Inferior parietal cortex (tissue), 1 donor: Measurements from ENCODE around the gene SMU1.
A peak's percentile ranks its signal among the peaks of the same experiment; 100 is the strongest.
"Not testable (repeated sequence)": the region's sequence is repeated elsewhere in the genome, so short reads cannot be mapped to it uniquely, and the experiment has no call there.

Experiments used
- DNase-seq: peaks from one replicate; pipeline ENCODE4 v3.0.0-alpha.2; 2016; ENCODE audit errors: extremely low spot score

The SMU1 gene

GRCh38 chr9:33105959-33106358 is 29.5 kb upstream of the SMU1 start:
- DNase-seq, result no peak

- no peak for DNase-seq
Observed at GRCh38 chr9:33105504-33105903, 29.0 kb upstream of the SMU1 start.

- DNase-seq, result no peak
Observed at GRCh38 chr9:33104401-33104800, 27.9 kb upstream of the SMU1 start.

- no peak for DNase-seq
Observed at GRCh38 chr9:33103501-33104281, 27.2 kb upstream of the SMU1 start.

GRCh38 chr9:33102551-33103210 is 26.2 kb upstream of the SMU1 start:
- DNase-seq, result no peak

GRCh38 chr9:33101104-33101951 is 24.9 kb upstream of the SMU1 start:
- no peak for DNase-seq

GRCh38 chr9:33099754-33100153 is 23.3 kb upstream of the SMU1 start:
- no peak for DNase-seq

- DNase-seq, result no peak
Observed at GRCh38 chr9:33097192-33097591, 20.7 kb upstream of the SMU1 start.

- no peak for DNase-seq
Observed at GRCh38 chr9:33092634-33093033, 16.2 kb upstream of the SMU1 start.

GRCh38 chr9:33085672-33086071 is 9.2 kb upstream of the SMU1 start:
- DNase-seq, result not testable (repeated sequence)

GRCh38 chr9:33082538-33083326 is 6.3 kb upstream of the SMU1 start:
- no peak for DNase-seq

GRCh38 chr9:33082128-33082527 is 5.7 kb upstream of the SMU1 start:
- no peak for DNase-seq

GRCh38 chr9:33081128-33081851 is 4.8 kb upstream of the SMU1 start:
- peak; percentile 82 for DNase-seq

GRCh38 chr9:33080534-33080933 is 4.1 kb upstream of the SMU1 start:
- no peak for DNase-seq

GRCh38 chr9:33068991-33069390 is 7.5 kb downstream of the SMU1 start:
- no peak for DNase-seq

GRCh38 chr9:33065157-33066076 is 11.1 kb downstream of the SMU1 start:
- no peak for DNase-seq

- DNase-seq, result no peak
Observed at GRCh38 chr9:33051144-33051543, 25.3 kb downstream of the SMU1 start.

- DNase-seq, result no peak
Observed at GRCh38 chr9:33049680-33050361, 26.7 kb downstream of the SMU1 start.

GRCh38 chr9:33048054-33048465 is 28.4 kb downstream of the SMU1 start:
- DNase-seq, result no peak
